ENCODE data around the gene SFTPD.
"Not testable (repeated sequence)": the region's sequence is repeated elsewhere in the genome, so short reads cannot be mapped to it uniquely, and the experiment has no call there.

SFTPD gene

DNA sequence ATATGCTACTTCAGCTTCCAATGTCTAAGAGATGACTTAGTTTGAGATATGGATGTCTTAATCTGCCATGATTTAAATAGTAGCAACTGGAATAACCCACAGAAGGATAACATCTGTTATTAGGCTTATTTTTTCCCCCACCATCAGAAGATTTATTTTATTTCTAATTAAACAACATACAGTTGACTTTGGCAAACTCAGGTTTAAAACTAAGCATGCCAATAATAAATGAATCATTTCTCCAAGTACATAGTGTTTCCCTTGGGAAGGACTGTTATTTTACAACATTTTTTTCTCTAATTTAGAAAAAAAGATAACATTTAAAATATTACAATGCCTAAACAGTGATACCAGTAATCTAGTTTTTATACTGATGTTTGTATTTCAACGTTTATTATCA lies 58.4 kb downstream of the SFTPD start:
- in situ Hi-C loops (cut with HindIII; ENCODE audit: low pct_ligation_motif_present, low pct_unique_long_range_greater_than_20kb, low sequenced_read_pairs): no loop called here
- DNase-seq: no peak

DNA sequence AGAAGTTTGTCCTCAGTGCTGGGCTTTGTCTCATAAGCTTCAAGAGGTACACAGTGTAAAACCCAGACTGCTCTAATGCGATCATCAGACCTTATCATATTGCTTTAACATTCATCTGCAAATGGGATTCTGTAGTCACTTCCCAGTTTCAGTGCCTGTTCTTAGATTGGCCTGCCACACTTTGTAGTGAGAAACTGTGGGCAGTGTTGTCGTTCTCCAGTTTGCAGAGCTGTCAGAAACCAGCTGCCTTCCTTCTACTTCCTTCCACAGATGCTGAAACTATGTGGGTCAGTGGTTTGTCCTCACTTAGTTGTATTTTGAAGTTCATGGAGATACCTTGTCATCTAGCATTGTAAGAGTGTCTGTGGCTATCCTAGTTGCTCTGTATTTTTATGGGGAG lies 59.9 kb downstream of the SFTPD start:
- in situ Hi-C loops (cut with HindIII; ENCODE audit: low pct_ligation_motif_present, low pct_unique_long_range_greater_than_20kb, low sequenced_read_pairs); DNase-seq: not testable (repeated sequence)

Measured in ACHN (cell line).